Stimulated activated CD8-positive, alpha-beta memory T cell treated with anti-CD3 and anti-CD28 coated beads, Interleukin-2, amount 100 ng/mL, for 48 hours (primary cell): Measurements from ENCODE around the gene KRT79.

Source experiments
- DNase-seq, 2 donors: peaks; one replicate each; pipeline ENCODE4 v3.0.0-alpha.2; 2020; ENCODE audit warnings: low read depth in 2 of 2

Gene KRT79

GRCh38 chr12:52791271-52792184, 42.6 kb downstream of the KRT79 start:
- DNase-seq, result no peak

- no peak for DNase-seq
Measured at GRCh38 chr12:52790427-52791270, 43.5 kb downstream of the KRT79 start.

GRCh38 chr12:52789637-52790426, 44.3 kb downstream of the KRT79 start:
- DNase-seq, result peak in 1 of 2 donors; percentile 9

- DNase-seq, result no peak
Measured at GRCh38 chr12:52788876-52789636, 45.1 kb downstream of the KRT79 start.

GRCh38 chr12:52788192-52788875, 45.8 kb downstream of the KRT79 start:
- no peak for DNase-seq

GRCh38 chr12:52787324-52788191, 46.6 kb downstream of the KRT79 start:
- no peak for DNase-seq

GRCh38 chr12:52784909-52785308, 49.2 kb downstream of the KRT79 start:
- DNase-seq, result no peak

- DNase-seq, result no peak
Measured at GRCh38 chr12:52783563-52784316, 50.4 kb downstream of the KRT79 start.

- DNase-seq, result no peak
Measured at GRCh38 chr12:52782502-52782901, 51.6 kb downstream of the KRT79 start.

- no peak for DNase-seq
Measured at GRCh38 chr12:52781399-52782082, 52.6 kb downstream of the KRT79 start.

GRCh38 chr12:52779914-52780313, 54.2 kb downstream of the KRT79 start:
- no peak for DNase-seq

GRCh38 chr12:52778833-52779232, 55.3 kb downstream of the KRT79 start:
- no peak for DNase-seq

GRCh38 chr12:52777566-52777965, 56.5 kb downstream of the KRT79 start:
- DNase-seq, result no peak

GRCh38 chr12:52776913-52777395, 57.2 kb downstream of the KRT79 start, which contains the start of gene KRT76:
KRT76 (minus strand) TSS chr12:52777345; CDS start chr12:52777291, 54 bp downstream.
- DNase-seq, result no peak

GRCh38 chr12:52776435-52776834, 57.7 kb downstream of the KRT79 start:
- DNase-seq, result no peak

GRCh38 chr12:52774629-52775250, 59.4 kb downstream of the KRT79 start:
- DNase-seq, result no peak

GRCh38 chr12:52772772-52773171, 61.3 kb downstream of the KRT79 start:
- DNase-seq, result no peak
